CD8-positive, alpha-beta memory T cell (primary cell): ENCODE data around the gene GDF10. TPM values are rescaled to one million over a fixed set of nuclear protein-coding genes. Genes with fewer than 3 reads are reported as not detected.

Experiments
- polyA plus RNA-seq: library from polyadenylated mRNA; unstranded; fragments of 300-500 nt; fragmentation: Illumina TruSeq; gene quantifications from one replicate; pipeline ENCODE4 v1.2.3, GENCODE V29; 2021
- total RNA-seq, 2 experiments: library from RNA; stranded (reverse); gene quantifications; one replicate each; pipeline ENCODE4 v1.2.3, GENCODE V29; 2021

The GDF10 gene
- total and polyA plus RNA-seq, 3 experiments from 2014 or later = 0.18 to 0.24 (median 0.21) TPM

Other genes starting within 250 kb of the GDF10 start
- not detected for gene GDF2, start 22.3 kb downstream of the GDF10 start, total RNA-seq
- not detected for gene GDF2, start 22.3 kb downstream of the GDF10 start, polyA plus RNA-seq
- not detected for gene RBP3, start 48.2 kb downstream of the GDF10 start, total RNA-seq
- not detected for gene RBP3, start 48.2 kb downstream of the GDF10 start, polyA plus RNA-seq
- gene ZNF488, start 84.1 kb downstream of the GDF10 start, total RNA-seq = under 1 TPM; 0.42 to 0.44 TPM
- gene ZNF488, start 84.1 kb downstream of the GDF10 start, polyA plus RNA-seq = not detected
- gene ANXA8, start 183.9 kb downstream of the GDF10 start, total RNA-seq = not detected
- not detected for gene ANXA8, start 183.9 kb downstream of the GDF10 start, polyA plus RNA-seq
- not detected for gene FAM25G, start 191.5 kb downstream of the GDF10 start, total RNA-seq
- gene FAM25G, start 191.5 kb downstream of the GDF10 start, polyA plus RNA-seq = not detected
- gene AGAP9, start 223.4 kb downstream of the GDF10 start, total RNA-seq = 1 to 10 TPM; 5.1 TPM
- gene AGAP9, start 223.4 kb downstream of the GDF10 start, polyA plus RNA-seq = 0.23 TPM